HCT116 (cell line): ENCODE measurements around the gene INTS1. TPM values are rescaled to one million over a fixed set of nuclear protein-coding genes. Genes with fewer than 3 reads are reported as not detected.

ENCODE experiments used
- ATAC-seq: fragments of 200-7000 bp; cut with Tn5 transposase; 2 replicates; pipeline ENCODE4 v1.9.1; 2020; ENCODE audit warnings: mild to moderate bottlenecking, moderate library complexity
- BruUV-seq: library from RNA; stranded (reverse); fragments of 400-500 nt; replicated peaks from 2 replicates; lab custom pipeline; 2021; lab: Mats Ljungman, UMichigan
- CTCF ChIA-PET: fragments of 300-600 bp; sonication (Branson Sonifier 250); formaldehyde crosslinking; loops from one replicate; lab custom pipeline; 2021; ENCODE audit warnings: antibody characterized with exemption; lab: Charles Lee
- POLR2A ChIA-PET: fragments of 300-600, 350-600 bp; sonication (Branson Sonifier 250); formaldehyde crosslinking; loops from one replicate; lab custom pipeline; 2021; ENCODE audit warnings: antibody characterized with exemption; lab: Charles Lee
- RAD21 ChIA-PET, 2 experiments: fragments of 300-600 bp; sonication (Branson Sonifier 250); formaldehyde crosslinking; loops; one replicate each; lab custom pipeline; 2023; ENCODE audit warnings: low total read pairs in 2 of 2; ENCODE audit not compliant: uncharacterized antibody in 2 of 2, unreplicated experiment in 2 of 2, low non-redundant PET in 1 of 2; lab: Charles Lee
- DNase-seq: peaks from one replicate; pipeline ENCODE4 v3.0.0-alpha.2; 2010; ENCODE audit warnings: low read depth, low spot score
- H2AFZ ChIP-seq: fragments of 200-600 bp; shearing (Covaris generic), sonication (generic); 2 replicates; pipeline ENCODE4 v1.6.1; 2017; ENCODE audit warnings: low read depth, mixed run types, mixed read lengths, antibody characterized with exemption, low read length; ENCODE audit not compliant: poor library complexity, severe bottlenecking
- H3K27ac ChIP-seq: 2 replicates; pipeline ENCODE4 v1.5.1; 2012; ENCODE audit warnings: low read depth, low read length
- H3K27me3 ChIP-seq: fragments of 200-600 bp; sonication (generic); 2 replicates; pipeline ENCODE4 v1.6.1; 2016; ENCODE audit warnings: mixed run types, low read length, mixed read lengths; ENCODE audit not compliant: insufficient read depth
- H3K36me3 ChIP-seq, 2 experiments: fragments of 200-500 bp in 1 of 2; fragments of 200-600 bp in 1 of 2; sonication (Bioruptor generic) in 1 of 2; sonication (generic) in 1 of 2; 2 replicates each; pipeline versions ENCODE4 v1.5.1 to v1.6.1; 2014 to 2016; ENCODE audit warnings: low read length in 2 of 2, inconsistent platforms in 1 of 2, mixed read lengths in 1 of 2, mixed run types in 1 of 2; ENCODE audit not compliant: insufficient read depth in 2 of 2, control insufficient read depth in 1 of 2
- H3K4me1 ChIP-seq, 2 experiments: fragments of 200-600 bp in 1 of 2; sonication (generic) in 1 of 2; 2 replicates each; pipeline versions ENCODE4 v1.5.1 to v1.6.1; 2012 to 2017; ENCODE audit warnings: low read length in 2 of 2, inconsistent platforms in 1 of 2, mild to moderate bottlenecking in 1 of 2, mixed read lengths in 1 of 2, mixed run types in 1 of 2, moderate library complexity in 1 of 2; ENCODE audit not compliant: insufficient read depth in 2 of 2, control insufficient read depth in 1 of 2
- H3K4me2 ChIP-seq: fragments of 200-600 bp; sonication (generic); 2 replicates; pipeline ENCODE4 v1.6.1; 2017; ENCODE audit warnings: mixed run types, low read length, mixed read lengths
- H3K4me3 ChIP-seq, 2 experiments: fragments of 200-600 bp in 1 of 2; sonication (generic) in 1 of 2; replicated peaks in 1 of 2; 2 replicates each; pipeline ENCODE4 v1.5.1; 2011 to 2016; ENCODE audit warnings: low read length in 2 of 2, control low read depth in 1 of 2, low read depth in 1 of 2, mild to moderate bottlenecking in 1 of 2, mixed read lengths in 1 of 2, mixed run types in 1 of 2
- H3K79me2 ChIP-seq: fragments of 200-600 bp; sonication (generic); 2 replicates; pipeline ENCODE4 v1.6.1; 2017; ENCODE audit warnings: mild to moderate bottlenecking, mixed run types, low read length, moderate library complexity, mixed read lengths; ENCODE audit not compliant: insufficient read depth
- H3K9ac ChIP-seq: fragments of 200-600 bp; sonication (generic); 2 replicates; pipeline ENCODE4 v1.6.1; 2016; ENCODE audit warnings: low read length, mixed read lengths
- H3K9me2 ChIP-seq: fragments of 200-600 bp; sonication (generic), shearing (Covaris generic); 2 replicates; pipeline ENCODE4 v1.6.1; 2017; ENCODE audit warnings: mixed run types, mild to moderate bottlenecking, moderate library complexity; ENCODE audit not compliant: insufficient read depth
- H3K9me3 ChIP-seq, 2 experiments: fragments of 200-500 bp in 1 of 2; fragments of 200-600 bp in 1 of 2; sonication (Bioruptor generic) in 1 of 2; sonication (generic) in 1 of 2; 2 replicates each; pipeline ENCODE4 v1.6.1; 2014 to 2017; ENCODE audit warnings: low read length in 2 of 2, mixed read lengths in 2 of 2, inconsistent platforms in 1 of 2, low read depth in 1 of 2, mild to moderate bottlenecking in 1 of 2, mixed run types in 1 of 2, moderate library complexity in 1 of 2; ENCODE audit not compliant: control insufficient read depth in 1 of 2, insufficient read depth in 1 of 2
- H4K20me1 ChIP-seq: fragments of 200-600 bp; sonication (generic), shearing (Covaris generic); 2 replicates; pipeline ENCODE4 v1.6.1; 2017; ENCODE audit warnings: mixed run types, mild to moderate bottlenecking, moderate library complexity; ENCODE audit not compliant: insufficient read depth
- CTCF ChIP-seq, 3 experiments: fragments of 200-600 bp in 1 of 3; sonication (generic) in 1 of 3; IDR thresholded peaks in 2 of 3; conservative IDR thresholded peaks in 1 of 3; 2 replicates each; pipeline ENCODE4 v1.5.1; 2012 to 2017; ENCODE audit warnings: low read depth in 2 of 3, low read length in 2 of 3, antibody characterized with exemption in 1 of 3, borderline replicate concordance in 1 of 3, control low read depth in 1 of 3, mild to moderate bottlenecking in 1 of 3, mixed read lengths in 1 of 3, mixed run types in 1 of 3, moderate library complexity in 1 of 3; ENCODE audit not compliant: insufficient read depth in 1 of 3
- ELF1 ChIP-seq: IDR thresholded peaks from 2 replicates; pipeline ENCODE4 v1.6.1; 2012; ENCODE audit warnings: low read depth, borderline replicate concordance
- JUND ChIP-seq: IDR thresholded peaks from 2 replicates; pipeline ENCODE4 v1.6.1; 2012
- MAX ChIP-seq: IDR thresholded peaks from 2 replicates; pipeline ENCODE4 v1.6.1; 2012
- POLR2A ChIP-seq: IDR thresholded peaks from 2 replicates; pipeline ENCODE4 v1.7.0; 2011; ENCODE audit warnings: borderline replicate concordance; ENCODE audit not compliant: insufficient read depth, insufficient read length; ENCODE audit errors: extremely low read depth
- RAD21 ChIP-seq: IDR thresholded peaks from 2 replicates; pipeline ENCODE4 v1.6.1; 2012; ENCODE audit warnings: low read depth, mild to moderate bottlenecking
- SRF ChIP-seq: IDR thresholded peaks from 2 replicates; pipeline ENCODE4 v1.6.1; 2012; ENCODE audit warnings: low read depth
- YY1 ChIP-seq: IDR thresholded peaks from 2 replicates; pipeline ENCODE4 v1.6.1; 2011; ENCODE audit warnings: low read length, low read depth, moderate library complexity, mild to moderate bottlenecking; ENCODE audit not compliant: insufficient replicate concordance; ENCODE audit errors: extremely low read depth
- ZBTB33 ChIP-seq: IDR thresholded peaks from 2 replicates; pipeline ENCODE4 v1.6.1; 2011; ENCODE audit warnings: mild to moderate bottlenecking, low read length, moderate library complexity; ENCODE audit not compliant: insufficient replicate concordance; ENCODE audit errors: extremely low read depth
- intact Hi-C: fragments of 100-400 bp; cut with micrococcal nuclease; formaldehyde crosslinking; loops from 2 replicates; pipeline ENCODE4 v1.10.0; 2022
- total RNA-seq: library from RNA; stranded (reverse); gene quantifications from one replicate; pipeline ENCODE4 v1.2.1, GENCODE V29; 2021; ENCODE audit not compliant: unreplicated experiment

INTS1 gene
- total RNA-seq, 1 experiment from 2014 or later, result 167 TPM

GRCh38 chr7:1500064-1500807 is 4.0 kb downstream of the INTS1 start (continued):
- TF ChIP-seq CTCF (IDR thresholded peaks at IDR 0.05 in 2 of 3, conservative IDR thresholded peaks at IDR 0.05 in 1 of 3; ENCODE audit: borderline replicate concordance in 1 of 3, insufficient read depth in 1 of 3, low read depth in 2 of 3, low read length in 2 of 3), result no peak
- no peak for TF ChIP-seq POLR2A
- TF ChIP-seq RAD21, result no peak
- no peak for TF ChIP-seq ZBTB33
- TF ChIP-seq YY1, result no peak
- no peak for TF ChIP-seq ELF1
- no peak for TF ChIP-seq SRF

- H3K27me3 ChIP-seq, result no peaks in the 10 kb centered on the region
- no peak overlapping the region for H3K27ac ChIP-seq
- peaks cover 22 to 26% of the 10 kb centered on the region in 2 experiments; a peak in 3 of 4 replicates for H3K36me3 ChIP-seq
- H3K79me2 ChIP-seq, result peaks cover 38% of the 10 kb centered on the region
- H3K4me1 ChIP-seq, result peaks cover 10% of the 10 kb centered on the region in 2 experiments
- no peaks in the 10 kb centered on the region for H3K9me2 ChIP-seq
- no peak overlapping the region for H3K9ac ChIP-seq
- no peak for TF ChIP-seq MAX
- no peak for TF ChIP-seq JUND
- POLR2A ChIA-PET, result no interaction called here
- DNase-seq (no peak), ATAC-seq (no peak)
- H4K20me1 ChIP-seq, result no peaks in the 10 kb centered on the region
- H2AFZ ChIP-seq, result no peak overlapping the region
- H3K9me3 ChIP-seq, result no peaks in the 10 kb centered on the region
- intact Hi-C loops, result no loop called here
- no peak overlapping the region for H3K4me3 ChIP-seq
- H3K4me2 ChIP-seq, result no peak overlapping the region
- BruUV-seq, result no TSS peak
- CTCF ChIA-PET, result no interaction called here
- RAD21 ChIA-PET, result no interaction called here
These were observed 4.7 kb downstream of the INTS1 start for GRCh38 chr7:1499367-1500029.
